ENCODE results near the gene RPP40. TPM values are rescaled to one million over a fixed set of nuclear protein-coding genes. Genes with fewer than 3 reads are reported as not detected.
A peak's percentile ranks its signal among the peaks of the same experiment; 100 is the strongest.

RPP40 gene
- total and polyA plus RNA-seq, 4 donors: 4.4 to 8.5 (median 7.0) TPM

- Histone ChIP-seq H3K9me3 (ENCODE audit: control insufficient read depth in 4 of 4, insufficient read depth in 3 of 4, low read length in 3 of 4) (no peaks in the 10 kb centered on the region), H3K27me3 (ENCODE audit: control insufficient read depth in 3 of 3, insufficient read depth in 3 of 3, low read length in 2 of 3) (no peaks in the 10 kb centered on the region), H3K4me3 (no peak overlapping the region), H3K36me3 (ENCODE audit: control insufficient read depth in 4 of 4, insufficient read depth in 4 of 4, low read length in 4 of 4) (no peaks in the 10 kb centered on the region), H3K9ac (ENCODE audit: insufficient read depth in 1 of 2, low read length in 2 of 2) (no peak overlapping the region), H3K4me1 (ENCODE audit: control insufficient read depth in 5 of 5, insufficient read depth in 5 of 5, low read length in 5 of 5) (peaks cover 0 to 9% (median 0%) of the 10 kb centered on the region in 5 donors), H3K27ac (ENCODE audit: low read depth in 1 of 2, low read length in 1 of 2) (no peak overlapping the region)
- no peak for DNase-seq
- no peak for TF ChIP-seq CTCF (IDR thresholded peaks at IDR 0.05; ENCODE audit: control extremely low read depth, extremely low read depth)
- 88 to 92% methylated on average over 3 of the region's 3 CpGs for WGBS, 2 donors
- ATAC-seq (ENCODE audit: insufficient read depth, low FRiP score): no peak
Observed at GRCh38 chr6:5042436-5042835, 38.6 kb upstream of the RPP40 start.

- 45 to 52% methylated on average over 2 of the region's 2 CpGs for WGBS, 2 donors
- no peak for TF ChIP-seq CTCF (IDR thresholded peaks at IDR 0.05; ENCODE audit: control extremely low read depth, extremely low read depth)
- no peaks in the 10 kb centered on the region for H3K36me3 ChIP-seq (ENCODE audit: control insufficient read depth in 4 of 4, insufficient read depth in 4 of 4, low read length in 4 of 4)
- ATAC-seq (ENCODE audit: insufficient read depth, low FRiP score): no peak
- no peak overlapping the region for H3K9ac ChIP-seq (ENCODE audit: insufficient read depth in 1 of 2, low read length in 2 of 2)
- no peak for DNase-seq
- H3K27ac ChIP-seq (ENCODE audit: low read depth in 1 of 2, low read length in 1 of 2): no peak overlapping the region
- peaks cover 0 to 9% (median 0%) of the 10 kb centered on the region in 5 donors for H3K4me1 ChIP-seq (ENCODE audit: control insufficient read depth in 5 of 5, insufficient read depth in 5 of 5, low read length in 5 of 5)
- no peaks in the 10 kb centered on the region for H3K27me3 ChIP-seq (ENCODE audit: control insufficient read depth in 3 of 3, insufficient read depth in 3 of 3, low read length in 2 of 3)
- H3K4me3 ChIP-seq: no peak overlapping the region
- no peaks in the 10 kb centered on the region for H3K9me3 ChIP-seq (ENCODE audit: control insufficient read depth in 4 of 4, insufficient read depth in 3 of 4, low read length in 3 of 4)
Observed at GRCh38 chr6:5041955-5042354, 38.1 kb upstream of the RPP40 start.

- Histone ChIP-seq H3K4me1 (ENCODE audit: control insufficient read depth in 5 of 5, insufficient read depth in 5 of 5, low read length in 5 of 5) (peaks cover 0 to 4% (median 0%) of the 10 kb centered on the region in 5 donors), H3K9me3 (ENCODE audit: control insufficient read depth in 4 of 4, insufficient read depth in 3 of 4, low read length in 3 of 4) (no peaks in the 10 kb centered on the region), H3K36me3 (ENCODE audit: control insufficient read depth in 4 of 4, insufficient read depth in 4 of 4, low read length in 4 of 4) (no peaks in the 10 kb centered on the region), H3K9ac (ENCODE audit: insufficient read depth in 1 of 2, low read length in 2 of 2) (no peak overlapping the region), H3K27me3 (ENCODE audit: control insufficient read depth in 3 of 3, insufficient read depth in 3 of 3, low read length in 2 of 3) (no peaks in the 10 kb centered on the region), H3K4me3 (no peak overlapping the region), H3K27ac (ENCODE audit: low read depth in 1 of 2, low read length in 1 of 2) (no peak overlapping the region)
- ATAC-seq (ENCODE audit: insufficient read depth, low FRiP score) (no peak), DNase-seq (peak; percentile 31 to 38 (median 36))
- no peak for TF ChIP-seq CTCF (IDR thresholded peaks at IDR 0.05; ENCODE audit: control extremely low read depth, extremely low read depth)
- WGBS, 2 donors: 57 to 83% methylated on average over 8 of the region's 8 CpGs
Observed at GRCh38 chr6:5036269-5036668, 32.4 kb upstream of the RPP40 start.

- WGBS, 2 donors: 59 to 79% methylated on average over 7 of the region's 7 CpGs
- no peak overlapping the region for H3K4me3 ChIP-seq
- no peak for TF ChIP-seq CTCF (IDR thresholded peaks at IDR 0.05; ENCODE audit: control extremely low read depth, extremely low read depth)
- no peaks in the 10 kb centered on the region for H3K9me3 ChIP-seq (ENCODE audit: control insufficient read depth in 4 of 4, insufficient read depth in 3 of 4, low read length in 3 of 4)
- H3K4me1 ChIP-seq (ENCODE audit: control insufficient read depth in 5 of 5, insufficient read depth in 5 of 5, low read length in 5 of 5): peaks cover 0 to 4% (median 0%) of the 10 kb centered on the region in 5 donors
- DNase-seq: peak; percentile 40 to 59 (median 49)
- H3K9ac ChIP-seq (ENCODE audit: insufficient read depth in 1 of 2, low read length in 2 of 2): no peak overlapping the region
- H3K36me3 ChIP-seq (ENCODE audit: control insufficient read depth in 4 of 4, insufficient read depth in 4 of 4, low read length in 4 of 4): no peaks in the 10 kb centered on the region
- no peaks in the 10 kb centered on the region for H3K27me3 ChIP-seq (ENCODE audit: control insufficient read depth in 3 of 3, insufficient read depth in 3 of 3, low read length in 2 of 3)
- no peak for ATAC-seq (ENCODE audit: insufficient read depth, low FRiP score)
- no peak overlapping the region for H3K27ac ChIP-seq (ENCODE audit: low read depth in 1 of 2, low read length in 1 of 2)
Observed at GRCh38 chr6:5034736-5035135, 30.9 kb upstream of the RPP40 start.

All from lung (tissue), 12 donors.